ENCODE measurements around the gene ARHGAP30.

The ARHGAP30 gene

GRCh38 chr1:161008869-161009510 is 60.7 kb downstream of the ARHGAP30 start:
- DNase-seq: no peak

- no peak for DNase-seq
Measured at GRCh38 chr1:161007369-161007768, 62.3 kb downstream of the ARHGAP30 start.

GRCh38 chr1:161006563-161006962 is 63.1 kb downstream of the ARHGAP30 start:
- no peak for DNase-seq

- no peak for DNase-seq
Measured at GRCh38 chr1:161001525-161001924, 68.2 kb downstream of the ARHGAP30 start.

- no peak for DNase-seq
Measured at GRCh38 chr1:161000736-161001480, 68.8 kb downstream of the ARHGAP30 start.

- no peak for DNase-seq
Measured at GRCh38 chr1:160999376-160999775, 70.3 kb downstream of the ARHGAP30 start.

GRCh38 chr1:160997323-160998038 is 72.2 kb downstream of the ARHGAP30 start:
- DNase-seq: peak; percentile 64
